Activated naive CD8-positive, alpha-beta T cell treated with anti-CD3 and anti-CD28 coated beads, Interleukin-2, amount 50 U/mL, for 24 hours (primary cell): ENCODE data around the gene AGPAT3.
"Not testable (repeated sequence)": the region's sequence is repeated elsewhere in the genome, so short reads cannot be mapped to it uniquely, and the experiment has no call there.

Source experiments
- ATAC-seq: fragments of 150-1000 bp; cut with Tn5 transposase; one replicate; pipeline ENCODE4 v1.10.0; 2021
- DNase-seq: peaks from one replicate; pipeline ENCODE4 v3.0.0; 2021
- H3K27ac Mint-ChIP-seq: one replicate; pipeline ENCODE4 v1.8.0; 2021; ENCODE audit warnings: mild to moderate bottlenecking, mixed read lengths
- H3K27me3 Mint-ChIP-seq: one replicate; pipeline ENCODE4 v1.8.0; 2021; ENCODE audit warnings: mixed read lengths
- H3K36me3 Mint-ChIP-seq: one replicate; pipeline ENCODE4 v1.8.0; 2021; ENCODE audit warnings: low read depth, mixed read lengths
- H3K4me1 Mint-ChIP-seq: one replicate; pipeline ENCODE4 v1.8.0; 2021; ENCODE audit warnings: mixed read lengths
- H3K4me3 Mint-ChIP-seq: one replicate; pipeline ENCODE4 v1.8.0; 2021; ENCODE audit warnings: mild to moderate bottlenecking, moderate library complexity, mixed read lengths
- H3K9me3 Mint-ChIP-seq: one replicate; pipeline ENCODE4 v1.8.0; 2021; ENCODE audit warnings: mixed read lengths

AGPAT3 gene

GRCh38 chr21:43893536-43894205 is 28.6 kb downstream of the AGPAT3 start:
- peak; percentile 27 for DNase-seq
- H3K9me3 Mint-ChIP-seq = no peaks in the 10 kb centered on the region
- peak; percentile 92 for ATAC-seq
- peaks cover 24% of the 10 kb centered on the region for H3K36me3 Mint-ChIP-seq
- H3K4me1 Mint-ChIP-seq = peaks cover 50% of the 10 kb centered on the region
- H3K27ac Mint-ChIP-seq = peak overlapping the region; percentile 87
- H3K27me3 Mint-ChIP-seq = no peaks in the 10 kb centered on the region
- peak overlapping the region; percentile 74 for H3K4me3 Mint-ChIP-seq

GRCh38 chr21:43894206-43894577 is 29.2 kb downstream of the AGPAT3 start:
- Mint-ChIP-seq H3K4me3 (peak overlapping the region; percentile 74), H3K9me3 (no peaks in the 10 kb centered on the region), H3K27me3 (no peaks in the 10 kb centered on the region), H3K27ac (peak overlapping the region; percentile 87), H3K36me3 (peaks cover 28% of the 10 kb centered on the region), H3K4me1 (peaks cover 49% of the 10 kb centered on the region)
- DNase-seq (no peak), ATAC-seq (peak; percentile 38)

GRCh38 chr21:43895196-43895595 is 30.2 kb downstream of the AGPAT3 start:
- no peak overlapping the region for H3K27ac Mint-ChIP-seq
- DNase-seq (no peak), ATAC-seq (no peak)
- H3K36me3 Mint-ChIP-seq = peaks cover 21% of the 10 kb centered on the region
- no peak overlapping the region for H3K4me3 Mint-ChIP-seq
- peaks cover 39% of the 10 kb centered on the region for H3K4me1 Mint-ChIP-seq
- no peaks in the 10 kb centered on the region for H3K9me3 Mint-ChIP-seq
- no peaks in the 10 kb centered on the region for H3K27me3 Mint-ChIP-seq

- H3K4me3 Mint-ChIP-seq, ATAC-seq, H3K9me3 Mint-ChIP-seq, H3K27ac Mint-ChIP-seq, H3K27me3 Mint-ChIP-seq, DNase-seq: not testable (repeated sequence)
- Mint-ChIP-seq H3K36me3 (peaks cover 22% of the 10 kb centered on the region), H3K4me1 (peaks cover 36% of the 10 kb centered on the region)
Observed at GRCh38 chr21:43896696-43897299, 31.8 kb downstream of the AGPAT3 start.

DNA sequence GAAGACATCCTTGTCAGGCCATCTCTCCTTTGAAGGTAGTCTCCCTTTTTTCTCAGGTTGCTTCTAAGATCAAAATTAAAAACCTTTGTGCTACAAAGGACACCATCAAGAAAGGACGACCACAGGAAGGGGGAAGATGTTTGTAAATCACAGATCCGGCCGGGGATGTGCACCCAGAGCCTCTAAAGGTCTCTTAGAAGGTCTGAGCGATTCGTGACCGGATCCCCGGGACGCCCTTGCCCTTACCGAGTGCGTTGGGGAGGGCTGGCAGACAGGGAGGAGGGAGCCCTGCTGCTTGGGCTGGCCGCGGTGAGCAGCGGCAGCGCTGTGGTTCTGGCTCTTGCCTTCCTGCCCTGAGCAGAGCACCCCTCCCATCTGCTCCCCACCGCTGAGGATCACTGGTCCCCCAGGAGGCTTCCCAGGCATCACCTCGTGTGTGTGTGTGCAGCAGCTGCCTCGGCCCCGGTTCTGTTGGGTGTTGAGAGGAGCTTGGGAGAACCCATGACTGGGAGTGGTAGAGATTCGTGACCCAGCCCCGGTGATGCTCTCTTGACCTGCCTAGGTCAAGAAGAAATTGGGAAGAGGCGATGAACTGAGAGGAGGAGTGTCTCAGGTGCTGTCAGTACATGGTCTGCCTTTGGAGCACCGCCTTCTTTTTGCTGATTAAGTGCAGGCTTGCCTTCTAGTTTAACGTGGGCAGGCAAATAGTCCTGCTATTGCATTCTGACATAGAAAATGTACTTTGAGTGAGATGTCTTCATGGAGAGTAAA is 34.5 kb downstream of the AGPAT3 start:
- H3K27me3 Mint-ChIP-seq = no peaks in the 10 kb centered on the region
- no peaks in the 10 kb centered on the region for H3K9me3 Mint-ChIP-seq
- H3K27ac Mint-ChIP-seq = no peak overlapping the region
- peaks cover 15% of the 10 kb centered on the region for H3K36me3 Mint-ChIP-seq
- DNase-seq (no peak), ATAC-seq (no peak)
- H3K4me3 Mint-ChIP-seq = no peak overlapping the region
- peaks cover 10% of the 10 kb centered on the region for H3K4me1 Mint-ChIP-seq

- no peaks in the 10 kb centered on the region for H3K27me3 Mint-ChIP-seq
- ATAC-seq = no peak
- DNase-seq = no peak
- H3K4me3 Mint-ChIP-seq = no peak overlapping the region
- no peaks in the 10 kb centered on the region for H3K9me3 Mint-ChIP-seq
- no peak overlapping the region for H3K27ac Mint-ChIP-seq
- peaks cover 18% of the 10 kb centered on the region for H3K36me3 Mint-ChIP-seq
- H3K4me1 Mint-ChIP-seq = peaks cover 6% of the 10 kb centered on the region
Observed at GRCh38 chr21:43900078-43900385, 35.0 kb downstream of the AGPAT3 start.

DNA sequence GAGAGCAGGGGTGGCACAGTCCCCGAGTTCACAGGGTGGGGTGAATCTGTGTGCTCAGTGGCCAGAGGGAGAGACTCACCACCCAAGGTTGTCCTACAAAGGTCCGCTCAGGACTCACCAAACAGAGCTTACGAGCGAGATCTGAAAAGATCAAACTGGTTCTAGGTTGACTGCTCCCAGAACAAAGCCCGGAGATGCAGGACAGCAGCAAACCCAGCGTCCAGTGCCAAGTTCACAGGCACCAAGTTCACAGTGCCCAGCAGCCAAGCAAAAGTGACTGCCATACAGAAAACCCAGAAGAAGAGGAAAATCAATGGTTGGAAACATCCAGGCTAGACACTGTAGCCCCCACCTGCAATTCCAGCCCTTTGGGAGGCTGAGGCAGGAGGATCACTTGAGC is 35.7 kb downstream of the AGPAT3 start:
- H3K4me3 Mint-ChIP-seq = no peak overlapping the region
- no peaks in the 10 kb centered on the region for H3K9me3 Mint-ChIP-seq
- H3K36me3 Mint-ChIP-seq = peaks cover 18% of the 10 kb centered on the region
- H3K27me3 Mint-ChIP-seq = no peaks in the 10 kb centered on the region
- H3K4me1 Mint-ChIP-seq = peaks cover 4% of the 10 kb centered on the region
- DNase-seq (no peak), ATAC-seq (no peak)
- H3K27ac Mint-ChIP-seq = no peak overlapping the region

GRCh38 chr21:43902441-43902840 is 37.4 kb downstream of the AGPAT3 start:
- no peak for DNase-seq
- Mint-ChIP-seq H3K27me3 (no peaks in the 10 kb centered on the region), H3K36me3 (peaks cover 18% of the 10 kb centered on the region), H3K27ac (no peak overlapping the region), H3K4me3 (no peak overlapping the region), H3K4me1 (peaks cover 2% of the 10 kb centered on the region), H3K9me3 (no peaks in the 10 kb centered on the region)
- no peak for ATAC-seq

DNA sequence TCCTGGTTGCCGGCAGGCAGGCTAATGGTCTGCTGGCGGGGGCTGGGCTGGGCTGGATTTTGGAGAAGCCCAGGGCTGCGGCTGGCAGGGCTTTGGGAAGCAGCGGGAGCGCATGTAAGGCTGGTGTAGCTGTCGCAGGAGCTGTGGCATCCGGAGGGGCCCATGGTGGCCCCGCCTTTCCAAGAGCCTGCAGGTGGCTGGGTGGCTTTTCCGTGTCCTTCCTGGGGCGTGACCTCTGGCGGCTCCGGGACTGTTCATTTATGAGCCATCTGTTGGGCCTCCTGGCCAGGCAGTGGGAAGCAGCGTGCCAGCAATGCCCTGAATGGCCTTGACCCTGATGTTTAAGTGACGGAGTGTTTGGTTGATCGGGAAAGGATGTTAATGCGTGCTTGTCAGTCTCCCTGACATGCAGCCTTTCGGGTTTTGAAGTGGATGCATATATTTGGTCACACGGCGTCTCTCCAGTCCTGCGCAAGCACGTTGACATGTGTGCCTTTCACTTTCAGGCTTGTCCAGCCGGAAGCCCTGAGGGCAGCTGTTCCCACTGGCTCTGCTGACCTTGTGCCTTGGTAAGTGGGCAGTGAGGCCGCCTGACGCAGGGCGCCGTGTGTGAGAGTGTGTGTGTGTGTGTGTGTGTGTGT is 38.5 kb downstream of the AGPAT3 start:
- no peak for DNase-seq
- Mint-ChIP-seq H3K27me3 (no peaks in the 10 kb centered on the region), H3K4me1 (peaks cover 2% of the 10 kb centered on the region), H3K36me3 (peaks cover 12% of the 10 kb centered on the region), H3K27ac (no peak overlapping the region), H3K4me3 (no peak overlapping the region), H3K9me3 (no peaks in the 10 kb centered on the region)
- no peak for ATAC-seq

- no peak for DNase-seq
- Mint-ChIP-seq H3K36me3 (peaks cover 9% of the 10 kb centered on the region), H3K9me3 (no peaks in the 10 kb centered on the region), H3K4me3 (no peak overlapping the region), H3K27ac (no peak overlapping the region), H3K4me1 (no peaks in the 10 kb centered on the region), H3K27me3 (no peaks in the 10 kb centered on the region)
- ATAC-seq = no peak
Observed at GRCh38 chr21:43904331-43904781, 39.3 kb downstream of the AGPAT3 start.

DNA sequence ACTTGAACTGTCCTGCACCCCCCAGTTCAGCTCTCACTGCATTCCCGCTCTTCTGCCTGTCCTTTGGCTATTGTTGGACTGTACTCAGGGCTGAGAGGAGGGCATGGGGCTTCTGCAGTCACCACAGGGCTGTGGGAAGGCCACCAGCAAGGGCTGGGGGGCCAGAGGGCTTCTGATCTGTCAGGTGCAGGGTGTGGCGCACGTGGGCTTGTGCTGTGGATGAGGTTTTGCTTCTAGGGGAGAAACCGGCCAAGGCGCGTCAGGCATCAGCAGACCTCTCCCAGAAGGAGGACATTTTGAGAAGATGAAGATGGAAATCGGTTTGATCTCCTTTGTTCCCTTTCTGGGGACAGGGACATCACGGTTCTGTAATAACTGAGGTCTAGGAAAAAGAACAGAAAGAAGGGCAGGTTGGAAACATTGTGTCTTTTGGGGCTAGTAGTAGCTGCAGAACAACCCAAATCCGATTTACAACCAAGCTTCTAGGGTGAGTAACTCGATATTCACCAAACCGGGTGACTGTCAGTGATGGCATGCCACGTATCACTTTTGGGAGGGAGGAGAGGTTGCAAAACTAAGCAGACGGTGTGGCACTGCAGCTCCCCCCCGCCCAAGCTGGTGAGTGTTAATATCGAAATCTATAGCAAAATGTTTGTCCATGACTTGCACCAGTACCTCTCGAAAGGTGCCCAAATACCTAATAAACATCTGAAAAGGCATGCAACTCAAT is 40.9 kb downstream of the AGPAT3 start:
- Mint-ChIP-seq H3K9me3 (no peaks in the 10 kb centered on the region), H3K4me3 (no peak overlapping the region), H3K36me3 (peaks cover 3% of the 10 kb centered on the region), H3K27me3 (no peaks in the 10 kb centered on the region), H3K4me1 (peaks cover 12% of the 10 kb centered on the region), H3K27ac (no peak overlapping the region)
- ATAC-seq (no peak), DNase-seq (no peak)

DNA sequence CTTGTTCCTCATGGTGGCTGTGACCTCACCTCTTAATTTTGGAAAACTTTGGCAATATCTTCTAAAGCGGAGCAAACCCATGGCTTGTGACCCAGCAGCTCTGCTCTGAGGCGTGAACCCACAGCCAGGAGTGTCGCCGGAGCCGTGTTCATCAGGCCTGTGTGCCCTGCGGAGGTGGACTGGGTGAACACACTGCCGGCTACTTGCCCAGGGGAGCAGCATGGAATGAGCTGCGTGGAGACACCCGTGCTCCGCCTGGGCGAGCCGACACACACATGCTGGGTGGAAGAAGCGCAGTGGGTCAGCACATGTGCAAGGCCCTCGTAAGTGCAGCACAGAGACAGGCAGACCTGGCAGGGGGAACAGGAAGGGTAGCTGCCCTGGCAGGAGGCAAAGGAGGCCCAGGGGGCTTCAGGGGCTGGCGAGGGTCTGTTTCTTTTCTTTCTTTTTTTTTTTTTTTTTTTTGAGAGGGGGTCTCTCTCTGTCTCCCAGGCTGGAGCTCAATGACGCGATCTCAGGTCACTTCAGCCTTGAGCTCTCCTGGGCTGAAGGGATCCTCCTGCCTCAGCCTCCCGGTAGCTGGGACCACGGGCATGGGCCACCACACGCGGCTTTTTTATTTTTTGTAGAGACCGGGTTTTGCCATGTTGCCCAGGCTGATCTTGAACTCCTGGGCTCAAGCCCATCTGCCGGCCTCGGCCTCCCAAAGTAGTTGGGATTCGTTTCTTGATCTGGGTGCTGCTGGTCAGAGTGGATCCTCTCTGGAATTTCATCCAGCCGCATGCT is 41.8 kb downstream of the AGPAT3 start:
- Mint-ChIP-seq H3K9me3 (no peaks in the 10 kb centered on the region), H3K36me3 (peaks cover 3% of the 10 kb centered on the region), H3K27me3 (no peaks in the 10 kb centered on the region), H3K4me3 (no peak overlapping the region), H3K4me1 (peaks cover 12% of the 10 kb centered on the region), H3K27ac (no peak overlapping the region)
- DNase-seq (no peak), ATAC-seq (no peak)

GRCh38 chr21:43907751-43908150 is 42.7 kb downstream of the AGPAT3 start:
- Mint-ChIP-seq H3K27me3 (no peaks in the 10 kb centered on the region), H3K36me3 (peaks cover 9% of the 10 kb centered on the region), H3K4me3 (no peak overlapping the region), H3K9me3 (peaks cover 6% of the 10 kb centered on the region), H3K27ac (no peak overlapping the region), H3K4me1 (peaks cover 12% of the 10 kb centered on the region)
- ATAC-seq = no peak
- no peak for DNase-seq

GRCh38 chr21:43908167-43908566 is 43.1 kb downstream of the AGPAT3 start:
- Mint-ChIP-seq H3K36me3 (peaks cover 12% of the 10 kb centered on the region), H3K27ac (peak overlapping the region; percentile 18), H3K9me3 (peaks cover 9% of the 10 kb centered on the region), H3K27me3 (no peaks in the 10 kb centered on the region), H3K4me3 (no peak overlapping the region), H3K4me1 (peaks cover 12% of the 10 kb centered on the region)
- DNase-seq (no peak), ATAC-seq (no peak)
